Ishikawa (cell line): ENCODE results near the gene ZBTB46.

Experiments
- CEBPB ChIP-seq: IDR thresholded peaks from 2 replicates; pipeline ENCODE4 v1.6.1; 2012
- CREB1 ChIP-seq: IDR thresholded peaks from 2 replicates; pipeline ENCODE4 v1.6.1; 2012; ENCODE audit warnings: low read depth
- EGR1 ChIP-seq: IDR thresholded peaks from 2 replicates; pipeline ENCODE4 v1.6.1; 2012
- EP300 ChIP-seq: IDR thresholded peaks from 2 replicates; pipeline ENCODE4 v1.6.1; 2012; ENCODE audit warnings: borderline replicate concordance
- FOXM1 ChIP-seq: IDR thresholded peaks from 2 replicates; pipeline ENCODE4 v1.6.1; 2012; ENCODE audit warnings: low read depth, borderline replicate concordance
- NFIC ChIP-seq: IDR thresholded peaks from 2 replicates; pipeline ENCODE4 v1.6.1; 2012
- RAD21 ChIP-seq: IDR thresholded peaks from 2 replicates; pipeline ENCODE4 v1.6.1; 2012; ENCODE audit warnings: low read depth
- TAF1 ChIP-seq: IDR thresholded peaks from 2 replicates; pipeline ENCODE4 v1.6.1; 2012; ENCODE audit warnings: low read depth, mild to moderate bottlenecking
- TCF12 ChIP-seq: IDR thresholded peaks from 2 replicates; pipeline ENCODE4 v1.6.1; 2012; ENCODE audit warnings: low read depth
- TEAD4 ChIP-seq: IDR thresholded peaks from 2 replicates; pipeline ENCODE4 v1.6.1; 2012
- YY1 ChIP-seq: IDR thresholded peaks from 2 replicates; pipeline ENCODE4 v1.6.1; 2012; ENCODE audit warnings: low read depth
- ZBTB7A ChIP-seq: IDR thresholded peaks from 2 replicates; pipeline ENCODE4 v1.6.1; 2012; ENCODE audit warnings: low read depth
- TF ChIP-seq, protein P1 (sequence below): IDR thresholded peaks from 2 replicates; pipeline ENCODE4 v1.6.1; 2012
- TF ChIP-seq, protein P2 (sequence below): IDR thresholded peaks from 2 replicates; pipeline ENCODE4 v1.6.1; 2012
- TF ChIP-seq, protein P3 (sequence below): IDR thresholded peaks from 2 replicates; pipeline ENCODE4 v1.6.1; 2012; ENCODE audit warnings: low read depth, mild to moderate bottlenecking

Gene ZBTB46

DNA sequence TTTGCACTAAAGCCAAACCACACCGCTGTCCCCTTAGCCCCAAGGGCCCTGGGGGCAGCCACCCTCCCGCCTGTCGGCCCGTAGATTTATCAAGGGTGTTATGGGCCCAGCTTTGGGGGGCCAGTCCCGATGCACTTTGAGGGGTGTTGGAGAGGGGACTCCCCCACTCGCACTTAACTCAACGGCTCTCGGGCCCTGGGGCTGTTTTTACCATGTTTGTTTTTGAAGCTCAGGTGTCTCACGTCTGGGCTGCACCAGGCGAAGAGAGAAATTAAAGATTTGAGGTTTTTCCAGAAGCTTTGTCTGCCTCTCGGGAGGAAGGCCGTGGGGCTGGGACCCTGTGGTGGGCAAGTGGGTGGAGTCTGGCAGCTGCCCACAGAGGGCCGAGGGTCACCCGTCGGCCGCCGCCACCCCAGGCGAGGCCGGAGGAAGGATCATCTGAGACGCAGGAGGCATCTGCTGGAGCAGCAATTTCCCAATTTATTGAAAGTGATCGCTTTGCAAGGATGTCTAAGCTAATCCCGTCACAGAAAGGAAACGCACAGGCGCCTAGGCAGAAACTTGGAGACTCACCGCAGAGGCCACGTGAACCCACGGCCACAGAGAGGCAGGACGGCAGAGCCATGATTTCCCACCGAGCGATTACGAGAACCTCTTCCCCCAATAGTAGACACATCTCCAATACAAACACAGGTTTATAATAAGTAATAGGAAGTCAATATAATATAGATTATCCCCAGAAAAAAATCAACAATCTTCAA is 87.7 kb downstream of the ZBTB46 start:
- TF ChIP-seq EGR1 (no peak), TEAD4 (no peak), TCF12 (no peak), YY1 (no peak), ZBTB7A (no peak), RAD21 (no peak), NFIC (no peak), TAF1 (no peak), CREB1 (no peak), EP300 (no peak), FOXM1 (no peak), CEBPB (no peak)
- TF ChIP-seq, protein P1, sequence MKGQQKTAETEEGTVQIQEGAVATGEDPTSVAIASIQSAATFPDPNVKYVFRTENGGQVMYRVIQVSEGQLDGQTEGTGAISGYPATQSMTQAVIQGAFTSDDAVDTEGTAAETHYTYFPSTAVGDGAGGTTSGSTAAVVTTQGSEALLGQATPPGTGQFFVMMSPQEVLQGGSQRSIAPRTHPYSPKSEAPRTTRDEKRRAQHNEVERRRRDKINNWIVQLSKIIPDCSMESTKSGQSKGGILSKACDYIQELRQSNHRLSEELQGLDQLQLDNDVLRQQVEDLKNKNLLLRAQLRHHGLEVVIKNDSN, result no peak
- TF ChIP-seq, protein P2, sequence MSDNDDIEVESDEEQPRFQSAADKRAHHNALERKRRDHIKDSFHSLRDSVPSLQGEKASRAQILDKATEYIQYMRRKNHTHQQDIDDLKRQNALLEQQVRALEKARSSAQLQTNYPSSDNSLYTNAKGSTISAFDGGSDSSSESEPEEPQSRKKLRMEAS, result no peak
- TF ChIP-seq, protein P3, sequence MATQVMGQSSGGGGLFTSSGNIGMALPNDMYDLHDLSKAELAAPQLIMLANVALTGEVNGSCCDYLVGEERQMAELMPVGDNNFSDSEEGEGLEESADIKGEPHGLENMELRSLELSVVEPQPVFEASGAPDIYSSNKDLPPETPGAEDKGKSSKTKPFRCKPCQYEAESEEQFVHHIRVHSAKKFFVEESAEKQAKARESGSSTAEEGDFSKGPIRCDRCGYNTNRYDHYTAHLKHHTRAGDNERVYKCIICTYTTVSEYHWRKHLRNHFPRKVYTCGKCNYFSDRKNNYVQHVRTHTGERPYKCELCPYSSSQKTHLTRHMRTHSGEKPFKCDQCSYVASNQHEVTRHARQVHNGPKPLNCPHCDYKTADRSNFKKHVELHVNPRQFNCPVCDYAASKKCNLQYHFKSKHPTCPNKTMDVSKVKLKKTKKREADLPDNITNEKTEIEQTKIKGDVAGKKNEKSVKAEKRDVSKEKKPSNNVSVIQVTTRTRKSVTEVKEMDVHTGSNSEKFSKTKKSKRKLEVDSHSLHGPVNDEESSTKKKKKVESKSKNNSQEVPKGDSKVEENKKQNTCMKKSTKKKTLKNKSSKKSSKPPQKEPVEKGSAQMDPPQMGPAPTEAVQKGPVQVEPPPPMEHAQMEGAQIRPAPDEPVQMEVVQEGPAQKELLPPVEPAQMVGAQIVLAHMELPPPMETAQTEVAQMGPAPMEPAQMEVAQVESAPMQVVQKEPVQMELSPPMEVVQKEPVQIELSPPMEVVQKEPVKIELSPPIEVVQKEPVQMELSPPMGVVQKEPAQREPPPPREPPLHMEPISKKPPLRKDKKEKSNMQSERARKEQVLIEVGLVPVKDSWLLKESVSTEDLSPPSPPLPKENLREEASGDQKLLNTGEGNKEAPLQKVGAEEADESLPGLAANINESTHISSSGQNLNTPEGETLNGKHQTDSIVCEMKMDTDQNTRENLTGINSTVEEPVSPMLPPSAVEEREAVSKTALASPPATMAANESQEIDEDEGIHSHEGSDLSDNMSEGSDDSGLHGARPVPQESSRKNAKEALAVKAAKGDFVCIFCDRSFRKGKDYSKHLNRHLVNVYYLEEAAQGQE, result no peak

DNA sequence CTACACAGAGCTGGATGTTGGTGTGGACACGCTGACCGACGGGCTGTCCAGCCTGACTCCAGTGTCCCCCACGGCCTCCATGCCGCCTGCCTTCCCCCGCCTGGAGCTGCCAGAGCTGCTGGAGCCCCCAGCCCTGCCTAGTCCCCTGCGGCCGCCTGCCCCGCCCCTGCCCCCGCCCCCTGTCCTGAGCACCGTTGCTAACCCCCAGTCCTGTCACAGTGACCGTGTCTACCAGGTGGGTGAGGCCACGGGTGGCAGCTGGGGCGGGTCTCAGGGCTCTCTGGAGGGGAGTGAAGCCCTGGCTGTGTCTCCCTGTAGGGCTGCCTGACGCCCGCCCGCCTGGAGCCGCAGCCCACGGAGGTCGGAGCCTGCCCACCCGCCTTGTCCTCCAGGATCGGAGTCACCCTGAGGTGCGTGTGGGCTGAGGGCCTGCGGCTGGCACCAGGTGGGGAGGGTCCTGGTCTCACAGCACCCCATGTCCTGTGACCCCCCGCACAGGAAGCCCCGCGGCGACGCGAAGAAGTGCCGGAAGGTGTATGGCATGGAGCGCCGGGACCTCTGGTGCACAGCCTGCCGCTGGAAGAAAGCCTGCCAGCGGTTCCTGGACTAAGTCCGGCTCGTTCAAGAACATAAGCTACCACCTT is 88.6 kb downstream of the ZBTB46 start:
- no peak for TF ChIP-seq ZBTB7A
- no peak for TF ChIP-seq TEAD4
- no peak for TF ChIP-seq FOXM1
- no peak for TF ChIP-seq EGR1
- no peak for TF ChIP-seq EP300
- TF ChIP-seq, protein P1, result no peak
- TF ChIP-seq, protein P3, result no peak
- TF ChIP-seq NFIC, result no peak
- TF ChIP-seq YY1, result no peak
- no peak for TF ChIP-seq TCF12
- TF ChIP-seq CREB1, result no peak
- TF ChIP-seq RAD21, result no peak
- no peak for TF ChIP-seq TAF1
- TF ChIP-seq, protein P2, result no peak
- no peak for TF ChIP-seq CEBPB

DNA sequence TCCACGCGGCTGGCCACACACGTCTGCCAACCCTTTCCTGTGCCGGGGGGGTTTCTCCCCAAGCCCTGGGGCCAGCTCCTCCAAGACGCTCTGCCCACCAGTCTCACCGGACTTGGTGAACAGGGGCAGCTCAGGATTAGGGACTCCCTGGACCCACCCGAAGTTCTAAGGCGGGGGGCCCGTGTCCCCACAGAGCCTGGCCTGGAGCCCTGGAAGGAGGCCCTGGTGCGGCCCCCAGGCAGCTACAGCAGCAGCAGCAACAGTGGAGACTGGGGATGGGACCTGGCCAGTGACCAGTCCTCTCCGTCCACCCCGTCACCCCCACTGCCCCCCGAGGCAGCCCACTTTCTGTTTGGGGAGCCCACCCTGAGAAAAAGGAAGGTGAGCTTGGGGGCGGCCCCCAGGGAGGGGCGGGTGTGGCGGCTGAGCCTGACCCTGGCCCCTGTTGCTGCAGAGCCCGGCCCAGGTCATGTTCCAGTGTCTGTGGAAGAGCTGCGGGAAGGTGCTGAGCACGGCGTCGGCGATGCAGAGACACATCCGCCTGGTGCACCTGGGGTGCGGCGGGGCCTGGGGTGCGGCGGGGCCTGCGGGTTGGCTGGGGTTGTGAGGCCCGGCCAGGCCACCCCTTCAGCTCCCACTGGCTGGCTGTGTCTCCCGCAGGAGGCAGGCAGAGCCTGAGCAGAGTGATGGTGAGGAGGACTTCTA is 89.2 kb downstream of the ZBTB46 start:
- TF ChIP-seq EP300 (no peak), CREB1 (no peak), TEAD4 (no peak), ZBTB7A (no peak), NFIC (no peak), EGR1 (no peak)
- TF ChIP-seq, protein P2, result no peak
- TF ChIP-seq, protein P3, result no peak
